Measurements from ENCODE around the gene BATF3. TPM values are rescaled to one million over a fixed set of nuclear protein-coding genes. Genes with fewer than 3 reads are reported as not detected.

Gene BATF3
- total RNA-seq (2022; extraction: Qiagen RNA extraction; ENCODE audit: low read depth), result 18.4 to 34.7 TPM (median 32.8 TPM) in 5 replicates

GRCh38 chr1:212699625-212700222, at the start of gene BATF3:
BATF3 (minus strand) TSS chr1:212699840; CDS start chr1:212699762, 78 bp downstream.

Other genes with a start within 250 kb of the BATF3 start
- gene ATF3, start 91.1 kb downstream of the BATF3 start, total RNA-seq (2022; extraction: Qiagen RNA extraction; ENCODE audit: low read depth), result 32.7 to 51.8 TPM (median 44.0 TPM) in 5 replicates
- 26.8 to 41.6 TPM (median 29.4 TPM) in 5 replicates for gene NSL1, start 91.9 kb upstream of the BATF3 start, total RNA-seq (2022; extraction: Qiagen RNA extraction; ENCODE audit: low read depth)
- gene TATDN3, start 92.1 kb upstream of the BATF3 start, total RNA-seq (2022; extraction: Qiagen RNA extraction; ENCODE audit: low read depth), result 11.8 to 13.8 TPM (median 13.3 TPM) in 5 replicates
- gene SPATA45, start 147.8 kb upstream of the BATF3 start, total RNA-seq (2022; extraction: Qiagen RNA extraction; ENCODE audit: low read depth), result not detected in 5 replicates
- 9.0 to 18.2 TPM (median 17.2 TPM) in 5 replicates for gene FLVCR1, start 158.4 kb upstream of the BATF3 start, total RNA-seq (2022; extraction: Qiagen RNA extraction; ENCODE audit: low read depth)